ENCODE measurements around the gene TMIGD2. TPM values are rescaled to one million over a fixed set of nuclear protein-coding genes. Genes with fewer than 3 reads are reported as not detected.
"Not testable (repeated sequence)": the region's sequence is repeated elsewhere in the genome, so short reads cannot be mapped to it uniquely, and the experiment has no call there.

The TMIGD2 gene
- total RNA-seq, 1 donor from 2014 or later: 2.7 TPM

DNA sequence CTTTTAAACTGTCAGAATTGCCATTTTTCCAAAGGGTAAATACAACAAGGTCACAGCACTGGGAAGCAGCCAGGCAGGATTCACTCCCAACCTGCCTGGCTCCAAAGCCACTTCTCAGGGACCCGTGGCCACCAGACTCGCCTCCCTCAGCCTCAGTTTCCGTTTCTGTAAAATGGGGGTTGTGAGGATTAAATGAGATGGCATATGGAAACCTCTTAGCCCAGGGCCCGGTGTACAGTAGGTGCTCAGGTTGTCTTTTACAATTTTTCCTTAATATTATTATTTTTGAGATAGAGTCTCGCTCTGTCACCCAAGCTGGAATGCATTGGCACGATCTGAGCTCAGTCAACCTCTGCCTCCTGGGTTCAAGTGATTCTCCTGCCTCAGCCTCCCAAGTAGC, 45.2 kb downstream of the TMIGD2 start:
- TF ChIP-seq, protein P1, sequence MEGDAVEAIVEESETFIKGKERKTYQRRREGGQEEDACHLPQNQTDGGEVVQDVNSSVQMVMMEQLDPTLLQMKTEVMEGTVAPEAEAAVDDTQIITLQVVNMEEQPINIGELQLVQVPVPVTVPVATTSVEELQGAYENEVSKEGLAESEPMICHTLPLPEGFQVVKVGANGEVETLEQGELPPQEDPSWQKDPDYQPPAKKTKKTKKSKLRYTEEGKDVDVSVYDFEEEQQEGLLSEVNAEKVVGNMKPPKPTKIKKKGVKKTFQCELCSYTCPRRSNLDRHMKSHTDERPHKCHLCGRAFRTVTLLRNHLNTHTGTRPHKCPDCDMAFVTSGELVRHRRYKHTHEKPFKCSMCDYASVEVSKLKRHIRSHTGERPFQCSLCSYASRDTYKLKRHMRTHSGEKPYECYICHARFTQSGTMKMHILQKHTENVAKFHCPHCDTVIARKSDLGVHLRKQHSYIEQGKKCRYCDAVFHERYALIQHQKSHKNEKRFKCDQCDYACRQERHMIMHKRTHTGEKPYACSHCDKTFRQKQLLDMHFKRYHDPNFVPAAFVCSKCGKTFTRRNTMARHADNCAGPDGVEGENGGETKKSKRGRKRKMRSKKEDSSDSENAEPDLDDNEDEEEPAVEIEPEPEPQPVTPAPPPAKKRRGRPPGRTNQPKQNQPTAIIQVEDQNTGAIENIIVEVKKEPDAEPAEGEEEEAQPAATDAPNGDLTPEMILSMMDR (IDR thresholded peaks at IDR 0.05): no peak
- Histone ChIP-seq H3K27me3 (no peaks in the 10 kb centered on the region), H3K27ac (no peak overlapping the region), H3K4me1 (no peaks in the 10 kb centered on the region), H3K4me3 (no peak overlapping the region), H3K36me3 (peaks cover 92% of the 10 kb centered on the region), H3K9me3 (no peaks in the 10 kb centered on the region)
- DNase-seq (no peak), ATAC-seq (no peak)
- intact Hi-C loops (cut with DNase I): no loop called here

DNA sequence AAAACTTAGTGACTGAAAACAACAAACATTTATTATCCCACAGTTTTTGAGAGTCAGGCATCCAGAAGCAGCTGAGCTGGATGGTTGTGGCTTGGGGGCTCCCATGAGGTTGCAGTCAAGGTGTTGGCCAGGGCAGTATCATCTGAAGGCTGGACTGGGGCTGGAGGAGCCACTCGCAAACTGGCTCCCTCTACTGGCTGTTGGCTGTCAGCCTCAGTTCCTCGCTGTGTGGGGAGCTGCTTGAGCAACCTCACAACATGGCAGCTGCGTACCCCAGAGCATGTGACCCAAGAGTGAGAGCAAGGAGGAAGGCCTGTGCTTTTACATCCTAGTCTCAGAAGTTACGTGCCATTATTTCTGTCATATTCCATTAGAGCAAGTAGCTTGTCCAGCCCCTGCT, 45.6 kb downstream of the TMIGD2 start:
- intact Hi-C loops (cut with DNase I): no loop called here
- Histone ChIP-seq H3K9me3 (no peaks in the 10 kb centered on the region), H3K27me3 (no peaks in the 10 kb centered on the region), H3K36me3 (peaks cover 92% of the 10 kb centered on the region), H3K4me1 (no peaks in the 10 kb centered on the region), H3K4me3 (no peak overlapping the region), H3K27ac (no peak overlapping the region)
- no peak for ATAC-seq
- no peak for DNase-seq
- TF ChIP-seq, protein P1 (IDR thresholded peaks at IDR 0.05): no peak

DNA sequence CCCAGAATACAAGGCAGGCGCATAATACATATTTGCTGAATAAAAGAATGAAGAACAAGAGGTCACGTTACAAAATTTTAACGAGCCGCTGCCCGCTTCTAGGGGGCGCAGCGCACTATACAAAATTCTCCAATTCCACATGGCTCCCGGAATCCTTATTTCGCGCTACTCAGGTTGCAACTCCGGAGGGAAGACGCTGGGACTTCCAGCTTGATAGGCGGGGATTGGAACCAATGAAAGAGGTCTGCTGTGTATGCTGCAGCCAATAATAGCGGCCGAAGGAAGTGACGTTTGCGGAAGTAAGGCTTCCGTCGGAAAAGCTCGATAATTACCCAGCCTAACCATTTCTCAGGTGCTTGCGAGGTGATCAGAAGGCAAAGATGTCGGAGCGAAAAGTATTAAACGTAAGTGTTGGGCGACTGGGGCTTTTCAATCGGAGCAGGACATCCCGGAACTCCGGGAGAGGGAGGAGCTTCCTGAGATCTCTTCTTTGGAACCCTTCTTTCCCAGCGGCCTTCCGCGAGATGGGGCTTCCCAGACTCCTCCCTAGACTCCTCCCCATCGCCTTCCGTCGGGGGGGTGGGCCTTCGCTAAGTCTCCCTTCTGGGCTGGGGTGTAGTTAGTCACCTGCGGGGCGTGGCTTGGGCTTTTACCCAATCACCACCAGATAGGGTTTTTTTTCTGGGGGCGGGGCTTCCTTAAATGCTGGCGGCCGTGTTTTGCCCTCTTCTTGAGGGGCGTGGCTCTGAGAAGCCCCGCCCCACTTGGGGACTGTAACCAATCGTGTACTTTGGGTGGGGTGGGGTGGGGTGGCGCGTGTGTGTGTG, 55.2 kb downstream of the TMIGD2 start, which contains the start of gene YJU2:
YJU2 (plus strand) TSS at position 314 of the 827 bp plus-strand sequence; CDS start at position 381, 67 bp downstream.
- TF ChIP-seq, protein P1 (IDR thresholded peaks at IDR 0.05): peak; percentile 45
- intact Hi-C loops (cut with DNase I): no loop called here
- H3K27me3 ChIP-seq: no peaks in the 10 kb centered on the region
- H3K36me3 ChIP-seq: peaks cover 35% of the 10 kb centered on the region
- H3K4me3 ChIP-seq: peak within 1 kb of the TSS; percentile 83
- H3K27ac ChIP-seq: peak within 1 kb of the TSS; percentile 99
- DNase-seq (peak; percentile 99), ATAC-seq (peak; percentile 98)
- H3K4me1 ChIP-seq: peaks cover 11% of the 10 kb centered on the region
- peaks cover 2% of the 10 kb centered on the region for H3K9me3 ChIP-seq

DNA sequence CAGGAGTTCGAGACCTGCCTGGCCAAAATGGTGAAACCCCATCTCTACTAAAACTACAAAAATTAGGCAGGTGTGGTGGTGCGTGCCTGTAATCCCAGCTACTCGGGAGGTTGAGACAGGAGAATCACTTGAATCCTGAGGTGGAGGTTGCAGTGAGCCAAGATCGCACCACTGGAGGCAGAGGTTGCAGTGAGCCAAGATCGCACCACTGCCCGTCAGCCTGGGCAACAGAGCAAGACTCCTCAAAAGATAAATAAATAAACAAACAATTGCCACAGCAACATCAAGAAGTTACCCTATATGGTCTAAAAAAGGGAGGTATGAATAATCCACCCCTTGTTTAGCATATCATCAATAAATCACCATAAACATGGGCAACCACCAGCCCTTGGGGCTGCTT, 56.3 kb downstream of the TMIGD2 start:
- DNase-seq; H3K9me3 ChIP-seq; intact Hi-C loops (cut with DNase I); H3K27ac ChIP-seq; H3K4me3 ChIP-seq; ATAC-seq; H3K27me3 ChIP-seq: not testable (repeated sequence)
- Histone ChIP-seq H3K4me1 (peaks cover 11% of the 10 kb centered on the region), H3K36me3 (peaks cover 24% of the 10 kb centered on the region)

Other genes with a start within 250 kb of the TMIGD2 start
- 54.3 TPM for gene ZBTB7A, start 235.5 kb downstream of the TMIGD2 start, total RNA-seq
- gene MAP2K2, start 178.3 kb downstream of the TMIGD2 start, total RNA-seq: 110 TPM
- not detected for gene CREB3L3, start 148.8 kb downstream of the TMIGD2 start, total RNA-seq
- gene SIRT6, start 119.8 kb downstream of the TMIGD2 start, total RNA-seq: 20.3 TPM
- gene ANKRD24, start 119.7 kb downstream of the TMIGD2 start, total RNA-seq: 2.3 TPM
- gene EBI3, start 72.9 kb downstream of the TMIGD2 start, total RNA-seq: 2.0 TPM
- gene YJU2, start 55.3 kb downstream of the TMIGD2 start, total RNA-seq: 18.9 TPM
- not detected for gene SHD, start 23.1 kb downstream of the TMIGD2 start, total RNA-seq
- 1.5 TPM for gene FSD1, start 2.2 kb upstream of the TMIGD2 start, total RNA-seq
- 16.1 TPM for gene STAP2, start 36.4 kb upstream of the TMIGD2 start, total RNA-seq
- 29.3 TPM for gene MPND, start 41.2 kb upstream of the TMIGD2 start, total RNA-seq
- 47.6 TPM for gene SH3GL1, start 98.2 kb upstream of the TMIGD2 start, total RNA-seq
- gene CHAF1A, start 100.3 kb upstream of the TMIGD2 start, total RNA-seq: 10.8 TPM
- gene UBXN6, start 155.4 kb upstream of the TMIGD2 start, total RNA-seq: 113 TPM
- 30.6 TPM for gene HDGFL2, start 169.9 kb upstream of the TMIGD2 start, total RNA-seq
- 4.1 TPM for gene PLIN4, start 216.1 kb upstream of the TMIGD2 start, total RNA-seq
- 17.2 TPM for gene PLIN5, start 232.8 kb upstream of the TMIGD2 start, total RNA-seq
- gene LRG1, start 237.6 kb upstream of the TMIGD2 start, total RNA-seq: 15.9 TPM

All from upper lobe of right lung (tissue), 1 donor.